WI38 (cell line): ENCODE measurements around the gene SLC17A9.

Experiments used
- H3K4me3 ChIP-seq: 2 replicates; pipeline ENCODE4 v1.5.1; 2011; ENCODE audit warnings: low read depth, mild to moderate bottlenecking, control low read depth, low read length
- CTCF ChIP-seq: IDR thresholded peaks from 2 replicates; pipeline ENCODE4 v1.5.1; 2012; ENCODE audit warnings: low read depth, mild to moderate bottlenecking, control low read depth, low read length

Gene SLC17A9

DNA sequence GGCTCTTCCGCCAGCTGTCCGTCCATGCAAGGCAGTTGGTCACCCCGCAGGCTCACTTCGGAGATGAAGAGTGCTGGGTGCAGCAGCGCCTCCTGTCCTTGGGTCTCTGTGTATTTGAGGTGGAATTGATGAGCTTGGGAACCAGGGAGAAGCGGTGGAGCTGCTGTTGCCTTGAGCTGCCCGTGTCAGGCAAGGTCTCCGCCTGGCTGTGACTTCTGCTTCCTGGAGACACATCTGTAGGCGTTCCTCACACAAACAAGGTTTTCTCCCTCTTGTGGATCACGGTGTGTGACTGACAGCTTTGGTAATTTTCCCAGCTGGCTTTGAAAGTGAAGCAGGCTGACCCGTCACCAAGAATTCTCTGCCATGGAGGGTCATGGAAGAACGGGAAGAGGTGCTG, 2.5 kb upstream of the SLC17A9 start:
- H3K4me3 ChIP-seq: no peak overlapping the region
- no peak for TF ChIP-seq CTCF

DNA sequence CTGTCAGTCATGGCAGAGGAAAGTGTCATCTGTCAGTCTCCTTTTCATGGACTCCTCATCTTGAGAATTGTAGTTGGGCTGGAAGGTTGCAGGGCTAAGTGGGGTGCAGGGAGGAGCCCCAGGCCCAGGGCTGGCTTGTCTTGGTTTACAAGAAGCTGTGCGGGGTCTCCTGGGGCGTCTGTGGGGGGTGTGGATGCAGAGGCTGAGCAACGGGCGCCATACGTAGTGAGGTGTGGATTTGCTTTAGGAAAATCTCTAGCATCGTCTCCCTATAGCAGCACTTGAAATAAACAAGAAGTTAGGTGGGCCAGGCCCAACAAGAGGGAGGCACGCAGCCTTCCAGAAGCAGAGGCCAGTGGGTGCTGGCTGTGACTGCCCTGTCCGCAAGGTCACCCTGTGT, 1.8 kb upstream of the SLC17A9 start:
- no peak for TF ChIP-seq CTCF
- no peak overlapping the region for H3K4me3 ChIP-seq

- no peak overlapping the region for H3K4me3 ChIP-seq
- no peak for TF ChIP-seq CTCF
Measured at GRCh38 chr20:62951143-62951895, 1.2 kb upstream of the SLC17A9 start.

- H3K4me3 ChIP-seq: no peak overlapping the region
- TF ChIP-seq CTCF: no peak
Measured at GRCh38 chr20:62951896-62952372, 575 bp upstream of the SLC17A9 start.

DNA sequence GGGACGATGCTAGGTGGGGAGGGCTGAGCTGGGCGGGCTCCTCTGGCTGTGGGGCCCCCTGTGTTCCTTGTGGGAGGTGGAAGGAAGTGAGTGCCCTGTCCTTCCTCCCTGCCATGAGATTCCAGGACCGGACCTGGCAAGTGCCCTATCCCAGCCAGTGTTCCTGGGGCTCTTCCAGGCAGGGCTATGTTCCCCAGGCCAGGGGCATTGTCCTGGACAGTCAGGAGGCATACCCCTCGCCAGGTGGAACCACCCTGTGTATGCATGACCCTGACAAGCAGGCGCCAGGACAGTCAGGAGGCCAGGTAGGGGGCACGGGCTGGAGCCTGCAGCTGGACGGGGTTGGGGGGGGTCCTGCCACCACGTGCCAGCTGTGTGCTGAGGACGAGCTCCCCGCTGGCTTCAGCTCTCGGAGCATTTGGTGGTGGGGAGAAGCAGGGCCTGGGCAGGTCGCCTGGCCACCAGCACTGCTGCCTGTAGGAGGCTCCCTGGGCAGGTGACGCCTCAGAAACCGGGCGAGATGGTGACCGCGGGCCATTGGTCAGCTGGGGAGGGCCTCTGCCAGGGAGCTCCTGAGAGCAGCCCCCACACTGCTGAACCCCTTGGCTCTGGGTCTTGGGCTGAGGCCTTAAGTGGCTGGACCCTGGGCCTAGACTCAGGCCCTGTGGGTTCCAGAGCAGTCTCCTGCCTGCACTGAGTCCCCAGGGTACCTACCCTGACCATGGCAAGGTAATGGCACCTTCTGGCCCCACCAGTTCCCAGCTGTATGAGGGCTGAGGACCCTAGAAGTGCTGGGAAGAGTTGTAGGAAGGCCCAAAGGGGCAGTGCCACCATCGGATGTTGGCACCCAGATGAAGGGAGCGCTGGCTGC, 694 bp downstream of the SLC17A9 start:
- TF ChIP-seq CTCF: no peak
- H3K4me3 ChIP-seq: no peak overlapping the region

DNA sequence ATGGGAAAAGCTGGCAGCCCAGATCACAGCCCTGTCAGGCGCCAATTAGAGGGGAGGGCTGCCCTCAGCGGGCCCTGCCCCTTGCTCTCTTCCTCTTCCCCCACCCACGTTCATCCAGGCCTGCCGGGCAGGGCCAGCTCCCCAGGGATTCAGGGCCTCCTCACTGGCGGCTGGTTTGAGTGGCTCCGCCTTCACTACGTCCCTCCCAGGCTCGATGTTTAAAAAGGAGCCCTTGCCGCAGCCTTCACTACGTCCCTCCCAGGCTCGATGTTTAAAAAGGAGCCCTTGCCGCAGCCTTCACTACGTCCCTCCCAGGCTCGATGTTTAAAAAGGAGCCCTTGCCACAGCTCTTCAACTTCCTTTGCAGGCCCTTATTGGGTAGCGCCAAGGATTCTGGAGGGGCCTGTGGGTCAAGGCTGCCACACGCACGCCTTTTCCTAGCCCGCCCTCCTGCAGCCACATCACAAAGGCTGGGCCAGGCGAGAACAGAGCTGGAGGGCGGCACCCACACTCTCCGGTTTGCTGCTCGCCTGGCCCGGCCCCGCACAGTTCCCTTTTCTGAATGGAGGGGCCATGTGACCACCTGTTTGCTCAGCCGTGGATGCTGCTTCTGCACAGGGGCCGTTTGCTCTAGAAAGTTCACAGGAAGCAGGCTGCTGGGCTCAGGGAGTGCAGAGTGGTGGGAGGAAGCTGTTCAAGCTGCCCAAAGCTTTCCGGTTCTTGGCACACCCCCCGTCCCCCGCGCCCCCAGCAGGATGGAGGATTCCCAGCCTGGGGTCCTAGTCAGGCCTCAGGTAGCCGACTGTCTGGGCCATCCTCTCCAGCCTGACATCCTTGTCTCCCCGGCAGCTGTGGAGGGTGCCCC, 1.6 kb downstream of the SLC17A9 start:
- H3K4me3 ChIP-seq: no peak overlapping the region
- TF ChIP-seq CTCF: no peak
